GM12872 (cell line): Measurements from ENCODE around the gene SCIMP.

ENCODE experiments used
- CTCF ChIP-seq: IDR thresholded peaks from 3 replicates; pipeline ENCODE4 v1.5.1; 2011; ENCODE audit warnings: low read depth, mild to moderate bottlenecking, low read length, moderate library complexity; ENCODE audit not compliant: insufficient read depth

The SCIMP gene

GRCh38 chr17:5248821-5249479, 14.3 kb upstream of the SCIMP start:
- TF ChIP-seq CTCF: no peak

- no peak for TF ChIP-seq CTCF
Observed at GRCh38 chr17:5247621-5248020, 13.0 kb upstream of the SCIMP start.

GRCh38 chr17:5241861-5242671, 7.4 kb upstream of the SCIMP start:
- TF ChIP-seq CTCF: no peak

GRCh38 chr17:5238333-5238732, 3.7 kb upstream of the SCIMP start:
- no peak for TF ChIP-seq CTCF

- peak; percentile 91 for TF ChIP-seq CTCF
Observed at GRCh38 chr17:5237541-5238016, 2.9 kb upstream of the SCIMP start.

GRCh38 chr17:5236938-5237540, 2.4 kb upstream of the SCIMP start:
- no peak for TF ChIP-seq CTCF
